ENCODE data around the gene IFT27. TPM values are rescaled to one million over a fixed set of nuclear protein-coding genes. Genes with fewer than 3 reads are reported as not detected.

Gene IFT27
- total and polyA plus RNA-seq, 4 donors: 18.9 to 51.1 (median 26.4) TPM

- WGBS, 2 donors: 64 to 65% methylated on average over 8 of the region's 8 CpGs
- no peaks in the 10 kb centered on the region for H3K9me3 ChIP-seq (ENCODE audit: control insufficient read depth in 4 of 4, insufficient read depth in 3 of 4, low read length in 3 of 4)
- H3K27ac ChIP-seq (ENCODE audit: low read depth in 1 of 2, low read length in 1 of 2): no peak overlapping the region
- no peak overlapping the region for H3K9ac ChIP-seq (ENCODE audit: insufficient read depth in 1 of 2, low read length in 2 of 2)
- H3K4me1 ChIP-seq (ENCODE audit: control insufficient read depth in 5 of 5, insufficient read depth in 5 of 5, low read length in 5 of 5): no peaks in the 10 kb centered on the region
- no peak overlapping the region for H3K4me3 ChIP-seq
- H3K36me3 ChIP-seq (ENCODE audit: control insufficient read depth in 4 of 4, insufficient read depth in 4 of 4, low read length in 4 of 4): no peaks in the 10 kb centered on the region
- DNase-seq: no peak
- no peak for ATAC-seq (ENCODE audit: insufficient read depth, low FRiP score)
- TF ChIP-seq CTCF (IDR thresholded peaks at IDR 0.05; ENCODE audit: control extremely low read depth, extremely low read depth): no peak
- H3K27me3 ChIP-seq (ENCODE audit: control insufficient read depth in 3 of 3, insufficient read depth in 3 of 3, low read length in 2 of 3): no peaks in the 10 kb centered on the region
These were observed 30.5 kb downstream of the IFT27 start for GRCh38 chr22:36745301-36745995.

GRCh38 chr22:36744791-36745190 is 31.1 kb downstream of the IFT27 start:
- H3K36me3 ChIP-seq (ENCODE audit: control insufficient read depth in 4 of 4, insufficient read depth in 4 of 4, low read length in 4 of 4): no peaks in the 10 kb centered on the region
- H3K9ac ChIP-seq (ENCODE audit: insufficient read depth in 1 of 2, low read length in 2 of 2): no peak overlapping the region
- no peak for TF ChIP-seq CTCF (IDR thresholded peaks at IDR 0.05; ENCODE audit: control extremely low read depth, extremely low read depth)
- no peaks in the 10 kb centered on the region for H3K4me1 ChIP-seq (ENCODE audit: control insufficient read depth in 5 of 5, insufficient read depth in 5 of 5, low read length in 5 of 5)
- H3K9me3 ChIP-seq (ENCODE audit: control insufficient read depth in 4 of 4, insufficient read depth in 3 of 4, low read length in 3 of 4): no peaks in the 10 kb centered on the region
- no peak for ATAC-seq (ENCODE audit: insufficient read depth, low FRiP score)
- H3K4me3 ChIP-seq: no peak overlapping the region
- no peak for DNase-seq
- H3K27me3 ChIP-seq (ENCODE audit: control insufficient read depth in 3 of 3, insufficient read depth in 3 of 3, low read length in 2 of 3): no peaks in the 10 kb centered on the region
- H3K27ac ChIP-seq (ENCODE audit: low read depth in 1 of 2, low read length in 1 of 2): no peak overlapping the region
- 92 to 94% methylated on average over 13 of the region's 13 CpGs for WGBS, 2 donors

- H3K27me3 ChIP-seq (ENCODE audit: control insufficient read depth in 3 of 3, insufficient read depth in 3 of 3, low read length in 2 of 3): no peaks in the 10 kb centered on the region
- ATAC-seq (ENCODE audit: insufficient read depth, low FRiP score): no peak
- no peak for DNase-seq
- H3K9me3 ChIP-seq (ENCODE audit: control insufficient read depth in 4 of 4, insufficient read depth in 3 of 4, low read length in 3 of 4): peaks cover 0 to 2% (median under 1%) of the 10 kb centered on the region in 4 donors
- WGBS, 2 donors: 60% methylated on average over 4 of the region's 4 CpGs
- no peak overlapping the region for H3K9ac ChIP-seq (ENCODE audit: insufficient read depth in 1 of 2, low read length in 2 of 2)
- H3K36me3 ChIP-seq (ENCODE audit: control insufficient read depth in 4 of 4, insufficient read depth in 4 of 4, low read length in 4 of 4): no peaks in the 10 kb centered on the region
- no peaks in the 10 kb centered on the region for H3K4me1 ChIP-seq (ENCODE audit: control insufficient read depth in 5 of 5, insufficient read depth in 5 of 5, low read length in 5 of 5)
- H3K4me3 ChIP-seq: no peak overlapping the region
- no peak for TF ChIP-seq CTCF (IDR thresholded peaks at IDR 0.05; ENCODE audit: control extremely low read depth, extremely low read depth)
- H3K27ac ChIP-seq (ENCODE audit: low read depth in 1 of 2, low read length in 1 of 2): no peak overlapping the region
These were observed 31.5 kb downstream of the IFT27 start for GRCh38 chr22:36744413-36744765.
